ENCODE results near the gene RBCK1.

Gene RBCK1

GRCh38 chr20:399182-399707 lies 8.9 kb upstream of the RBCK1 start:
- DNase-seq (ENCODE audit: low spot score) = no peak

GRCh38 chr20:400128-400453 lies 8.0 kb upstream of the RBCK1 start:
- DNase-seq (ENCODE audit: low spot score) = no peak

GRCh38 chr20:400454-401275 lies 7.4 kb upstream of the RBCK1 start:
- no peak for DNase-seq (ENCODE audit: low spot score)

GRCh38 chr20:401682-402495 lies 6.2 kb upstream of the RBCK1 start:
- no peak for DNase-seq (ENCODE audit: low spot score)

GRCh38 chr20:402496-402885 lies 5.6 kb upstream of the RBCK1 start:
- no peak for DNase-seq (ENCODE audit: low spot score)

- no peak for DNase-seq (ENCODE audit: low spot score)
These were observed 5.1 kb upstream of the RBCK1 start for GRCh38 chr20:402898-403581.

GRCh38 chr20:403582-403957 lies 4.5 kb upstream of the RBCK1 start:
- no peak for DNase-seq (ENCODE audit: low spot score)

GRCh38 chr20:404088-404487 lies 4.0 kb upstream of the RBCK1 start:
- DNase-seq (ENCODE audit: low spot score) = no peak

GRCh38 chr20:406200-407132 lies 1.6 kb upstream of the RBCK1 start:
- no peak for DNase-seq (ENCODE audit: low spot score)

- peak; percentile 51 for DNase-seq (ENCODE audit: low spot score)
These were observed 756 bp upstream of the RBCK1 start for GRCh38 chr20:407133-407952.

GRCh38 chr20:408843-409696 lies 971 bp downstream of the RBCK1 start:
- DNase-seq (ENCODE audit: low spot score) = peak; percentile 2

- no peak for DNase-seq (ENCODE audit: low spot score)
These were observed 1.8 kb downstream of the RBCK1 start for GRCh38 chr20:409697-410559.

GRCh38 chr20:412081-412480 lies 4.0 kb downstream of the RBCK1 start:
- no peak for DNase-seq (ENCODE audit: low spot score)

GRCh38 chr20:414161-414560 lies 6.1 kb downstream of the RBCK1 start:
- no peak for DNase-seq (ENCODE audit: low spot score)

- no peak for DNase-seq (ENCODE audit: low spot score)
These were observed 7.8 kb downstream of the RBCK1 start for GRCh38 chr20:415820-416322.

- DNase-seq (ENCODE audit: low spot score) = no peak
These were observed 9.1 kb downstream of the RBCK1 start for GRCh38 chr20:416950-417800.

- no peak for DNase-seq (ENCODE audit: low spot score)
These were observed 9.8 kb downstream of the RBCK1 start for GRCh38 chr20:417801-418342.

Measured in CD4-positive, alpha-beta T cell treated with Interleukin-2 at 100 ng/mL for 4 hours (primary cell).